ENCODE data around the gene ASTN2.

DNA sequence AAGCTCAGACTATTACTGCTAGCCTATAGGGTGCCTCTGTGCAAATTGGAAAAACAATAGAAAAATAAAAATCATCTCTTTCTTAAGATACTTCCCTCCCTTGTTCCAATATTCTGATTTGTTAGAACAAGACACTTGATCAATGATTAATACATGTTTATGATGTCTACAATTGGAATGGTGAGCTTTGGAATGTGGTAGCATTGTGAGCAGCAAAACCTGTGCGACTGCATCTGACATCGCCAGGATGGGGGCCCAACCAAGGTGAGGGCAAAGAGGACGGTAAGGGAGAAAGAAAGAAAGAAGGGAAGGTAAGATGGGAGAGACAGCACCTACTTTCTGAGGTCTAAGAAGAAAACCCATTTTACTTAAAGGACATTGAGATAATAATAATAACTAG lies 910.8 kb downstream of the ASTN2 start:
- no peak for TF ChIP-seq POLR2AphosphoS5 (IDR thresholded peaks at IDR 0.05; ENCODE audit: low read depth, low read length)
- no peak for TF ChIP-seq POLR2A (IDR thresholded peaks at IDR 0.05; ENCODE audit: borderline replicate concordance, extremely low read depth, insufficient read depth, insufficient read length)
- TF ChIP-seq CTCF (IDR thresholded peaks at IDR 0.05 in 2 of 3, conservative IDR thresholded peaks at IDR 0.05 in 1 of 3; ENCODE audit: borderline replicate concordance in 1 of 3, insufficient read depth in 1 of 3, low read depth in 2 of 3, low read length in 2 of 3): no peak
- TF ChIP-seq JUND (IDR thresholded peaks at IDR 0.05): no peak
- TF ChIP-seq MAX (IDR thresholded peaks at IDR 0.05): no peak
